GM13977 (cell line): ENCODE results near the gene ORC6.

ENCODE experiments used
- DNase-seq: peaks from one replicate; pipeline ENCODE4 v3.0.0; 2012; ENCODE audit warnings: low spot score
- in situ Hi-C: fragments of 300-500 bp; cut with MboI; formaldehyde crosslinking; loops from one replicate; pipeline ENCODE4 v1.12.0; 2022; ENCODE audit warnings: low sequenced_read_pairs, low pct_unique_long_range_greater_than_20kb, mixed read lengths, inconsistent platforms; ENCODE audit not compliant: unreplicated experiment
- TF ChIP-seq, protein P1 (sequence below): IDR thresholded peaks from 2 replicates; pipeline ENCODE4 v1.5.1; 2012; ENCODE audit warnings: mild to moderate bottlenecking, control low read depth; ENCODE audit not compliant: insufficient read depth; ENCODE audit errors: extremely low read depth, missing control alignments

Gene ORC6

DNA sequence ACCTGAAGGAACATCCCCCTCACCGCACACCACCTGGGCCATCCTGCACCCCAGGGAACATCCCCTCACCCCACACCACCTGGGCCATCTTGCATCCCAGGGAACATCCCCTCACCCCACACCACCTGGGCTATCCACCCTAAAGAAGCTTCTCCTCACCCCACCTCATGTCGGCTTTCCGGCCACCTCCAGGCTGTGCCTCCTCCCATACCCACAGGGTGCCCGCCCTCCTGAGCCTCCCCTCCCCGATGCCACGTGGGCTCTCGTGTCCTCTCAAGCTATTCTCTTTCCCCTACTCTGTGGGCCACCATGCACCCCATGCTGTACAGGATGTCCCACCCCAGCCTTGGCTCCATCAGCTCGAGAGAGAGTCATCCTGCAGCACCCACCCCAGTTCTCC is 40.7 kb downstream of the ORC6 start:
- TF ChIP-seq, protein P1, sequence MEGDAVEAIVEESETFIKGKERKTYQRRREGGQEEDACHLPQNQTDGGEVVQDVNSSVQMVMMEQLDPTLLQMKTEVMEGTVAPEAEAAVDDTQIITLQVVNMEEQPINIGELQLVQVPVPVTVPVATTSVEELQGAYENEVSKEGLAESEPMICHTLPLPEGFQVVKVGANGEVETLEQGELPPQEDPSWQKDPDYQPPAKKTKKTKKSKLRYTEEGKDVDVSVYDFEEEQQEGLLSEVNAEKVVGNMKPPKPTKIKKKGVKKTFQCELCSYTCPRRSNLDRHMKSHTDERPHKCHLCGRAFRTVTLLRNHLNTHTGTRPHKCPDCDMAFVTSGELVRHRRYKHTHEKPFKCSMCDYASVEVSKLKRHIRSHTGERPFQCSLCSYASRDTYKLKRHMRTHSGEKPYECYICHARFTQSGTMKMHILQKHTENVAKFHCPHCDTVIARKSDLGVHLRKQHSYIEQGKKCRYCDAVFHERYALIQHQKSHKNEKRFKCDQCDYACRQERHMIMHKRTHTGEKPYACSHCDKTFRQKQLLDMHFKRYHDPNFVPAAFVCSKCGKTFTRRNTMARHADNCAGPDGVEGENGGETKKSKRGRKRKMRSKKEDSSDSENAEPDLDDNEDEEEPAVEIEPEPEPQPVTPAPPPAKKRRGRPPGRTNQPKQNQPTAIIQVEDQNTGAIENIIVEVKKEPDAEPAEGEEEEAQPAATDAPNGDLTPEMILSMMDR = no peak
- in situ Hi-C loops = no loop called here
- DNase-seq = no peak

DNA sequence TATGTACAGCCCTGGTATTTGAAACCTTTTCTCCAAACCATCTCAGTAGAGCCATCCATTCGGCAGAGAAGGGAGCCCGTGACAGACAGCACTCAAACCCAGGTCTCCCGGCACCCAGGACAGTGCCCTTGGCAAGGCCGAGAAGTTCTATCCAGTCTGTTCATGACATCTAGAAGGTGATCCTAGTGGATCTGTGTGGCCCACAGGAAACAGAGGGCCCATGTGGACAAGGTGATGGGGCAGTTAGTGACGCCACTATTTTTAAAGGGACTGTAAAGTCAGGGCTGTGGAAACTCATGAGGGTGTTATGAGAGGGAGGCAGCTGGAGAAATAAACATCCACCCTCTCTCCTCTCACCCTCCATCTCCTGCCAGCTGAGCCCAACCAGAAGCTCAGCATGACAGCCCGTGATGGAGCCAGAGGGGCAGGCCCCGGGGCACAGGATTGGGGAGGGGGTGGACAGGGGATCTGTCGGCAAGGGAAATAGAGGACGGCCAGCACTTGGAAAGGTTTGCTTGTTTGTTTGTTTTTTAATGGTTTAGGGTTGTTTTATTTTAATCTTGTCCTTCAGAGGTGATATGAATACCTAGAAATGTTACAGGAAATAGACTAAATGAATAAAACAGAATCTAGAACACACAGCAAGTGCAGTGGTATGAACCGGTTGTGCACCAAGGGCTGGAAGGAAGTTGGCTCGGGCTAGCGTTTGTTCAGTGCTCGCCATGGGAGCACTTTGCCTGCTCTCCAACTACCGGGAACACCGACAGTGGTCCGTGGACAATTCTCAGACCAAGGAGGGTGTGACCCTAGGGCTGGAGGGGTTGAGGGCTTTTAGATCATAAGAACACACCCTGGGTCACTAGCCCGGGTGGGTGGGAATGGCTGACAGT is 41.6 kb downstream of the ORC6 start:
- in situ Hi-C loops = no loop called here
- no peak for DNase-seq

DNA sequence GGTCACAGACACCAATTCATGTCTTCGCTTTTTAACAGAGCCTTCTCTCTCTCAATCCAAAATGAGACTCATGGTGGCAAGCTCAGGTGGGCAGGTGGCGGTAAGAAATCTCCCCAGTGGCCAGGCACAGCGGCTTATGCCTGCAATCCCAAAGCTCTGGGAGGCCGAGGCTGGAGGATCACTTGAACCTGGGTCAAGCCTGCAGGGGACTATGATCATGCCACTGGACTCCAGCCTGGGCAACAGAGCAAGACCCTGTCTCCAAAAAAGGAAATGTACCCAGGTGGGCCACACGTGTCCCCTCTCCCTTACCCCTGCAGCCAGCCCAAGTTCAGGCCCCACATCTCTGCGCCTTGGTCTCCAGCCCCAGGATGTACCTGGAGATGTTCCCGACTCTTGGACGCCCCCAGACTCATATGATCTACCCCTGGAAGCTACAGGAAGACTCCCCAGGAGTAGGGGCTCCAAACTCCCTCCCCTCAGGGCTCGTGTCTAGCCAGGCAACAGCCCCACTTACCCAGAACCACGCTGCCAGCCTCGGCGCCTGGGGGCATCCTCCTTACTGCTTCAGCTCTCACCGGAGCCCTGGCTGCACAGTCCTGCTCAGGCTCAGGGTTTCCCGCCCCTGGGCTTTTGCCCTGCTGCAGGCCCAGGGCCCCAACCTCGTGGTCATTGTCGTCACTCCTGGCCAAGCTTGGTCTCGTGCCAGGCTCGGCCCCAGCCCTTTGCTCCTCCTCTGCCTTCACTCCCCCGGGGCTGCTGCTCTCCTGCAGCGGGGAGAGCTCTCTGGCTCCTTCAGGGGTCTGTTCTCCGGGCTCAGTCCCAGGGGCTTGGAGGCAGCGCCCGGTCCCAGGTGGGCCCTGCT is 42.5 kb downstream of the ORC6 start:
- TF ChIP-seq, protein P1 = no peak
- no peak for DNase-seq
- in situ Hi-C loops = no loop called here

More for the DNA sequence above, 41.6 kb downstream of the ORC6 start:
- TF ChIP-seq, protein P1 = no peak

DNA sequence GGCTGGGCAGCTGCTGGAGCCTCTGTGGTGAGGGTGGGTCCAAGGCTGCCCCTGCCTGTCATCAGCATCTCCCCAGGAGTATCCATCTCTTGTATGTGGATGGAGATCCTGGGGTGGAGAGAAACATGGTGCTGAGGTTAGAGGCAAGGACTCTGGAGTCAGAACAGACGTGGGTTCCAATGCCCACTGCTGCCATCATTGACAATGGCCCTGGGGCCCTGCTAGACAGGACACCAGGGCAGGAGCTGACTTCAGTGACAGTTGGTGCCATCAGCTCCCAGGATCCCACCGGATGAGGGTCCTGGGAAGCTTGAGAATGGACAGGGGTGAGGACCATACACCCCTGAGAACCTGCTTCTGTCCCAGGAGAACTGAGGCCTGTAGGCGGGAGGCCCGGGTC is 43.1 kb downstream of the ORC6 start:
- in situ Hi-C loops = no loop called here
- TF ChIP-seq, protein P1 = no peak

DNA sequence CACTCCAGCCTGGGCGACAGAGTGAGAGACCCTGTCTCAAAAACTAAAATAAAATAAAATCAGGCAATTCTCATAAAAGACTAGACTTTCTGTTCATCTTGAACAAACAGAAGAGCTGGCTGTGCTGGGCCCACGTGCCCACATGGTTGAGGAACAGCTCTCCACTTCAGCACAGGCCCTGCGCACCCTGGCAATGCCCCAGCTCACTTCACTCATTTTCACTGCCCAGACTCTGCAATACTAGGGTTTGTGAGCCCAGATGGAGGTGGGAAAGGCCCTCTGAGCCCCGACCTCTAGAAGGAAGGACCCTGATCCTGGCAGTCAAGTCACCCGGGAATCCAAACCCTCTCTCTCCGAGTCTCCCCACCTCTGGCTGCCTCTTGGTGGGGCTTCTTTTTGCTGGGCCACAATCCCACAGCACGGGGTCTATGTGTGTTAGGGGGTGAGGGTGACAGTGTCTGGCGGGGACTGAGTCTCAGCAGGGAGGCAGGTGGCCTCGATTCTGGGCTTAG is 43.9 kb downstream of the ORC6 start:
- TF ChIP-seq, protein P1 = no peak
- in situ Hi-C loops = no loop called here
- DNase-seq = no peak

More for the DNA sequence above, 43.1 kb downstream of the ORC6 start:
- DNase-seq = no peak

DNA sequence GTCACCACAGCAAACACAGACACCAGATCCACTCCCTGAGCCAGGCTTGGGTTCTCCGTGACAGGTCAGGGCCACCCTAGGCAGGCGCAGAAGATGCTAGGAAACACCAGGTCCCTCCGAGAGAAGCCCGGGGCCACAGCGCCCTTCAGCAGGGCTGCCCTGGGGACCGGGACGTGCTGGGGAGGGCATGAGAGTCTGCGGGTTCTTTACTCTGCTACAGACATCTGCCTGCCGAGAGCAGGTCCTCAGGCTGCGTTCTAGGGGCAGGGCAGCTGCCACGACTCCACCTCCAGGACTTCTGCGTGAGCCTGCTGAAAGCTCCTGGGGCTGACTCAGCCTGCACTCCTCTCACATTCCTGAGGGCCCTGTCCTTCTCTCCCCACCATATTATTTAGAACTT is 47.2 kb downstream of the ORC6 start:
- no peak for DNase-seq
- in situ Hi-C loops = no loop called here
- TF ChIP-seq, protein P1 = no peak
